HCT116 (cell line): ENCODE data around the gene CENPE.

ENCODE experiments used
- SP1 ChIP-seq: IDR thresholded peaks from 2 replicates; pipeline ENCODE4 v1.6.1; 2012; ENCODE audit warnings: low read depth
- TF ChIP-seq, protein P1 (sequence below), 3 experiments: fragments of 200-600 bp in 1 of 3; sonication (generic) in 1 of 3; IDR thresholded peaks in 2 of 3; conservative IDR thresholded peaks in 1 of 3; 2 replicates each; pipeline ENCODE4 v1.5.1; 2012 to 2017; ENCODE audit warnings: low read depth in 2 of 3, low read length in 2 of 3, antibody characterized with exemption in 1 of 3, borderline replicate concordance in 1 of 3, control low read depth in 1 of 3, mild to moderate bottlenecking in 1 of 3, mixed read lengths in 1 of 3, mixed run types in 1 of 3, moderate library complexity in 1 of 3; ENCODE audit not compliant: insufficient read depth in 1 of 3

GRCh38 chr4:103098756-103099440 lies 99.2 kb downstream of the CENPE start:
- TF ChIP-seq, protein P1, sequence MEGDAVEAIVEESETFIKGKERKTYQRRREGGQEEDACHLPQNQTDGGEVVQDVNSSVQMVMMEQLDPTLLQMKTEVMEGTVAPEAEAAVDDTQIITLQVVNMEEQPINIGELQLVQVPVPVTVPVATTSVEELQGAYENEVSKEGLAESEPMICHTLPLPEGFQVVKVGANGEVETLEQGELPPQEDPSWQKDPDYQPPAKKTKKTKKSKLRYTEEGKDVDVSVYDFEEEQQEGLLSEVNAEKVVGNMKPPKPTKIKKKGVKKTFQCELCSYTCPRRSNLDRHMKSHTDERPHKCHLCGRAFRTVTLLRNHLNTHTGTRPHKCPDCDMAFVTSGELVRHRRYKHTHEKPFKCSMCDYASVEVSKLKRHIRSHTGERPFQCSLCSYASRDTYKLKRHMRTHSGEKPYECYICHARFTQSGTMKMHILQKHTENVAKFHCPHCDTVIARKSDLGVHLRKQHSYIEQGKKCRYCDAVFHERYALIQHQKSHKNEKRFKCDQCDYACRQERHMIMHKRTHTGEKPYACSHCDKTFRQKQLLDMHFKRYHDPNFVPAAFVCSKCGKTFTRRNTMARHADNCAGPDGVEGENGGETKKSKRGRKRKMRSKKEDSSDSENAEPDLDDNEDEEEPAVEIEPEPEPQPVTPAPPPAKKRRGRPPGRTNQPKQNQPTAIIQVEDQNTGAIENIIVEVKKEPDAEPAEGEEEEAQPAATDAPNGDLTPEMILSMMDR (IDR thresholded peaks at IDR 0.05 in 2 of 3, conservative IDR thresholded peaks at IDR 0.05 in 1 of 3; ENCODE audit: borderline replicate concordance in 1 of 3, insufficient read depth in 1 of 3, low read depth in 2 of 3, low read length in 2 of 3): no peak
- no peak for TF ChIP-seq SP1
